Measurements from ENCODE around the gene THAP10. TPM values are rescaled to one million over a fixed set of nuclear protein-coding genes. Genes with fewer than 3 reads are reported as not detected.
A peak's percentile ranks its signal among the peaks of the same experiment; 100 is the strongest.
"Not testable (repeated sequence)": the region's sequence is repeated elsewhere in the genome, so short reads cannot be mapped to it uniquely, and the experiment has no call there.

THAP10 gene
- total and polyA plus RNA-seq, 2 experiments from 2014 or later, result 2.1 to 3.0 TPM

GRCh38 chr15:70875001-70875782 lies 17.0 kb downstream of the THAP10 start:
- H3K27ac ChIP-seq, result no peak overlapping the region
- no peaks in the 10 kb centered on the region for H3K36me3 ChIP-seq (replicated peaks; ENCODE audit: insufficient read depth, low read depth)
- TF ChIP-seq EZH2phosphoT487 (IDR thresholded peaks at IDR 0.05; ENCODE audit: low read depth, severe bottlenecking, unreplicated experiment) (no peak), CTCF (IDR thresholded peaks at IDR 0.05; ENCODE audit: poor library complexity) (peak; percentile 64), EZH2 (IDR thresholded peaks at IDR 0.05; ENCODE audit: borderline replicate concordance) (no peak)
- no peaks in the 10 kb centered on the region for H3K79me2 ChIP-seq
- no peaks in the 10 kb centered on the region for H3K27me3 ChIP-seq
- H3K9me2 ChIP-seq (replicated peaks; ENCODE audit: insufficient read depth), result no peaks in the 10 kb centered on the region
- DNase-seq (ENCODE audit: low spot score), result peak; percentile 33
- no peaks in the 10 kb centered on the region for H3K9me3 ChIP-seq (ENCODE audit: low read depth)
- H4K20me1 ChIP-seq (ENCODE audit: insufficient read depth, poor library complexity, severe bottlenecking), result no peaks in the 10 kb centered on the region
- H3K4me1 ChIP-seq (ENCODE audit: insufficient read depth), result no peaks in the 10 kb centered on the region
- H2AFZ ChIP-seq, result no peak overlapping the region
- no peak overlapping the region for H3K4me3 ChIP-seq
- WGBS (ENCODE audit: low lambda C conversion rate, missing lambda C conversion rate), result 80% methylated on average over 7 of the region's 7 CpGs
- no peak overlapping the region for H3K4me2 ChIP-seq

GRCh38 chr15:70873232-70874054 lies 18.8 kb downstream of the THAP10 start:
- TF ChIP-seq CTCF (IDR thresholded peaks at IDR 0.05; ENCODE audit: poor library complexity), result no peak
- TF ChIP-seq EZH2 (IDR thresholded peaks at IDR 0.05; ENCODE audit: borderline replicate concordance), result no peak
- no peak for TF ChIP-seq EZH2phosphoT487 (IDR thresholded peaks at IDR 0.05; ENCODE audit: low read depth, severe bottlenecking, unreplicated experiment)
- no peaks in the 10 kb centered on the region for H3K9me3 ChIP-seq (ENCODE audit: low read depth)
- H4K20me1 ChIP-seq (ENCODE audit: insufficient read depth, poor library complexity, severe bottlenecking), result no peaks in the 10 kb centered on the region
- 97% methylated on average over 2 of the region's 2 CpGs for whole genome bisulfite sequencing (ENCODE audit: low lambda C conversion rate, missing lambda C conversion rate)
- H3K4me1 ChIP-seq (ENCODE audit: insufficient read depth), result no peaks in the 10 kb centered on the region
- no peaks in the 10 kb centered on the region for H3K36me3 ChIP-seq (replicated peaks; ENCODE audit: insufficient read depth, low read depth)
- H3K27ac ChIP-seq, result no peak overlapping the region
- DNase-seq (ENCODE audit: low spot score), result no peak
- no peak overlapping the region for H3K4me3 ChIP-seq
- H3K9me2 ChIP-seq (replicated peaks; ENCODE audit: insufficient read depth), result no peaks in the 10 kb centered on the region
- no peaks in the 10 kb centered on the region for H3K79me2 ChIP-seq
- H2AFZ ChIP-seq, result no peak overlapping the region
- no peaks in the 10 kb centered on the region for H3K27me3 ChIP-seq
- H3K4me2 ChIP-seq, result no peak overlapping the region

- H3K9me2 ChIP-seq (replicated peaks; ENCODE audit: insufficient read depth); H3K9me3 ChIP-seq (ENCODE audit: low read depth); H3K36me3 ChIP-seq (replicated peaks; ENCODE audit: insufficient read depth, low read depth); H3K4me2 ChIP-seq; H4K20me1 ChIP-seq (ENCODE audit: insufficient read depth, poor library complexity, severe bottlenecking); H3K27ac ChIP-seq; H3K4me1 ChIP-seq (ENCODE audit: insufficient read depth); H3K4me3 ChIP-seq; H3K79me2 ChIP-seq; DNase-seq (ENCODE audit: low spot score); H2AFZ ChIP-seq; H3K27me3 ChIP-seq: not testable (repeated sequence)
- 98% methylated on average over 9 of the region's 34 CpGs for WGBS (ENCODE audit: low lambda C conversion rate, missing lambda C conversion rate)
Observed at GRCh38 chr15:70871490-70871889, 20.7 kb downstream of the THAP10 start.

- H3K4me2 ChIP-seq, result no peak overlapping the region
- no peaks in the 10 kb centered on the region for H3K27me3 ChIP-seq
- H3K9me3 ChIP-seq (ENCODE audit: low read depth), result no peaks in the 10 kb centered on the region
- H3K9me2 ChIP-seq (replicated peaks; ENCODE audit: insufficient read depth), result no peaks in the 10 kb centered on the region
- no peak for DNase-seq (ENCODE audit: low spot score)
- no peaks in the 10 kb centered on the region for H4K20me1 ChIP-seq (ENCODE audit: insufficient read depth, poor library complexity, severe bottlenecking)
- TF ChIP-seq EZH2phosphoT487 (IDR thresholded peaks at IDR 0.05; ENCODE audit: low read depth, severe bottlenecking, unreplicated experiment), result no peak
- no peak for TF ChIP-seq CTCF (IDR thresholded peaks at IDR 0.05; ENCODE audit: poor library complexity)
- TF ChIP-seq EZH2 (IDR thresholded peaks at IDR 0.05; ENCODE audit: borderline replicate concordance), result no peak
- peaks cover 4% of the 10 kb centered on the region for H3K4me1 ChIP-seq (ENCODE audit: insufficient read depth)
- no peak overlapping the region for H2AFZ ChIP-seq
- no peaks in the 10 kb centered on the region for H3K79me2 ChIP-seq
- no peak overlapping the region for H3K27ac ChIP-seq
- no peaks in the 10 kb centered on the region for H3K36me3 ChIP-seq (replicated peaks; ENCODE audit: insufficient read depth, low read depth)
- H3K4me3 ChIP-seq, result no peak overlapping the region
Observed at GRCh38 chr15:70870051-70870450, 22.2 kb downstream of the THAP10 start.
